AG09309 (cell line): Measurements from ENCODE around the gene CHD1.

Experiments
- DNase-seq: peaks from one replicate; pipeline ENCODE4 v3.0.0-alpha.2; 2010; ENCODE audit warnings: low read depth
- H3K4me3 ChIP-seq: 2 replicates; pipeline ENCODE4 v1.5.1; 2011; ENCODE audit warnings: mild to moderate bottlenecking, low read depth, low read length, moderate library complexity; ENCODE audit not compliant: control insufficient read depth
- TF ChIP-seq, protein P1 (sequence below): IDR thresholded peaks from 2 replicates; pipeline ENCODE4 v1.5.1; 2011; ENCODE audit warnings: mild to moderate bottlenecking, low read depth, low read length, inconsistent platforms; ENCODE audit not compliant: insufficient read depth, control insufficient read depth; ENCODE audit errors: missing control alignments

CHD1 gene

GRCh38 chr5:98929710-98930298 is 997 bp upstream of the CHD1 start:
- DNase-seq: no peak
- TF ChIP-seq, protein P1, sequence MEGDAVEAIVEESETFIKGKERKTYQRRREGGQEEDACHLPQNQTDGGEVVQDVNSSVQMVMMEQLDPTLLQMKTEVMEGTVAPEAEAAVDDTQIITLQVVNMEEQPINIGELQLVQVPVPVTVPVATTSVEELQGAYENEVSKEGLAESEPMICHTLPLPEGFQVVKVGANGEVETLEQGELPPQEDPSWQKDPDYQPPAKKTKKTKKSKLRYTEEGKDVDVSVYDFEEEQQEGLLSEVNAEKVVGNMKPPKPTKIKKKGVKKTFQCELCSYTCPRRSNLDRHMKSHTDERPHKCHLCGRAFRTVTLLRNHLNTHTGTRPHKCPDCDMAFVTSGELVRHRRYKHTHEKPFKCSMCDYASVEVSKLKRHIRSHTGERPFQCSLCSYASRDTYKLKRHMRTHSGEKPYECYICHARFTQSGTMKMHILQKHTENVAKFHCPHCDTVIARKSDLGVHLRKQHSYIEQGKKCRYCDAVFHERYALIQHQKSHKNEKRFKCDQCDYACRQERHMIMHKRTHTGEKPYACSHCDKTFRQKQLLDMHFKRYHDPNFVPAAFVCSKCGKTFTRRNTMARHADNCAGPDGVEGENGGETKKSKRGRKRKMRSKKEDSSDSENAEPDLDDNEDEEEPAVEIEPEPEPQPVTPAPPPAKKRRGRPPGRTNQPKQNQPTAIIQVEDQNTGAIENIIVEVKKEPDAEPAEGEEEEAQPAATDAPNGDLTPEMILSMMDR: no peak
- H3K4me3 ChIP-seq: peak overlapping the region; percentile 62

DNA sequence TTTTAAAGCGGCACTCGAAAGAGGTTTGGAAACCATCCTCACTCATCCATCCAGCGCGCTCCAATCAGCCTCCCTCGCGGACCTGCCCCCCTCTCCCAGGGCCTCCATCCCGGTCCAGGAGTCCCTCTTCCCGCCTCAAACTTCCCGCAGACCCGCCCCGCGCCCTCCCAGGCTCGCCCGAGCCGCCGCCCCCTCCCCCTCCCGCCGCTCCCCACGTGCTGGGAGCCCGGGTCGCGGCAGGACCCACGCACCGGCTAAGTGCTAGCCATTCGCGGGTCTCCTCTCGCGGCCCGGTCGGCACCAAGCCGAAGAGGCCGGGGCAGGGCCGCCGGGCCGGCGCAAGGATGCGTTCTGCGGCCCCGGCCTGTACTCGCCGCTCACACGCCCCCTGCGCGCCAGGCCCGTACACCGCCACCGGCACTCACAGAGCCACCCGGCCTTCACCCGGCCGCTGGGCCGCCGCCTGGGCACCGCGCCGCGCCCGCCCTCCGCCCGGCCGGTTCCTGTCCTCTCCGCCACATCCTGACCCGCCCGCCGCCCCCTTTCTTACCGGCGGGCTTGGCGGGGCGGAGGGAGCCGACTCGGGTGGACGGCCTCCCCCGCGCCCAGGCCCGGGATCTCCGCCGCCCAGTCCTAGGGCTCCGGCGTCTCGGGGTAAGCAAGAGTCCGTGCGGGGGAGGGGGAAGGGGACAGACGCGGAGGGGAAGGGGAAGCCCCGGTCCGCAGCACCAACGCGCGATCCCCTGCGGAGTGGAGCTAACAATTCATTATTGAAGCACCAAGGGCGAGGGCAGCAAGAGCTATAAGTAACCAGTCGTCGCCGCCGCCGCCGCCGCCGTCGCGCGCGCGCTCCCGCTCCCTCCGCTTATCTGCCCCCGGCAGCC is 576 bp downstream of the CHD1 start:
- peak overlapping the region; percentile 62 for H3K4me3 ChIP-seq
- TF ChIP-seq, protein P1: no peak
- no peak for DNase-seq

DNA sequence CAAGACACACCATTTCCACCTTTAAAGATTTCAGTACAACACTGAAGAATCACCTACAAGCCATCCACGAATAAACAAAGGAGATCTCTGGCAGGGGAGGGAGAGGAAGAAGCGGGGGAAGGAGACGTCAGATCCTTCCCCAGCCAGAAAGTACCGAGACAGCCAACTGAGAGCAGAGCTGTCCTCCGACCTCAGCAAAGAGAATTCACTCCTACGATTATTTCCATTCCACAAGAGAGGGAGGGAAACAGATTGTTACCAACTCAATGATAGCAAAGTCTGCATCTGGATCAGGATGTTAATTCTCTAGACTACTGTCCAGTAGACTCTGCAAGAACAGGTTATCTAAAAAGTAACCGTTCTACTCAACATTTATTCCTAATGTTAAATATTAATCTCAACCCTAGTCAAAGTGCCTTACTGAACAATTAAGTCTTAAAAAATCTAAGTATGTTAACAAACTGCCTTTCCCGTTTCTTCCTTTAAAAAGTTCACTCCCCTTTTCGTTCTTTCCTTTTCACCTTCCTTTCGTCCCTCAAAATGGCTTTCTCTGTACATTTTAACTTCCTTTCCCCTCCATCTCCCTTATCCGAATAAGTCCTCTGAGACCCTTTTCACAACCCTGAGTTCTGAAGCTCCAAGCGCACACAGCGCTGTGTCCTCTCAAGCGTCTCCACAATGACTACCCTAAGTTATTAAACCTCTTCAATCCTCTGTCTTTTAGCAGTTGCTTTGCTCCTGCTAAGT is 1.4 kb downstream of the CHD1 start:
- TF ChIP-seq, protein P1: no peak
- DNase-seq: no peak

GRCh38 chr5:98923966-98924365 is 4.8 kb downstream of the CHD1 start:
- H3K4me3 ChIP-seq: no peak overlapping the region
- TF ChIP-seq, protein P1: no peak
- DNase-seq: no peak

More for the DNA sequence above, 1.4 kb downstream of the CHD1 start:
- peak overlapping the region; percentile 62 for H3K4me3 ChIP-seq

GRCh38 chr5:98921947-98922505 is 6.8 kb downstream of the CHD1 start:
- no peak for DNase-seq
- no peak overlapping the region for H3K4me3 ChIP-seq
- TF ChIP-seq, protein P1: no peak

- TF ChIP-seq, protein P1: no peak
- no peak for DNase-seq
- no peak overlapping the region for H3K4me3 ChIP-seq
These were observed 11.4 kb downstream of the CHD1 start for GRCh38 chr5:98917433-98917832.
